GM12865 (cell line): Measurements from ENCODE around the gene COX6A2.
"Not testable (repeated sequence)": the region's sequence is repeated elsewhere in the genome, so short reads cannot be mapped to it uniquely, and the experiment has no call there.

Experiments used
- DNase-seq: peaks from one replicate; pipeline ENCODE4 v3.0.0; 2010; ENCODE audit warnings: low read depth
- H3K4me3 ChIP-seq: 2 replicates; pipeline ENCODE4 v1.5.1; 2011; ENCODE audit warnings: mild to moderate bottlenecking, low read depth, low read length, control low read depth
- CTCF ChIP-seq: IDR thresholded peaks from 2 replicates; pipeline ENCODE4 v1.5.1; 2011; ENCODE audit warnings: low read length, control low read depth, low read depth, inconsistent platforms; ENCODE audit not compliant: insufficient read depth; ENCODE audit errors: missing control alignments

Gene COX6A2

GRCh38 chr16:31440516-31441184 is 12.5 kb upstream of the COX6A2 start:
- DNase-seq, result no peak
- no peak for TF ChIP-seq CTCF
- H3K4me3 ChIP-seq, result no peak overlapping the region

- no peak for TF ChIP-seq CTCF
- DNase-seq, result no peak
- H3K4me3 ChIP-seq, result no peak overlapping the region
Measured at GRCh38 chr16:31439519-31439918, 11.4 kb upstream of the COX6A2 start.

- not testable (repeated sequence) for H3K4me3 ChIP-seq, DNase-seq
Measured at GRCh38 chr16:31439023-31439422, 10.9 kb upstream of the COX6A2 start.

GRCh38 chr16:31438414-31438813 is 10.3 kb upstream of the COX6A2 start:
- no peak for TF ChIP-seq CTCF
- no peak overlapping the region for H3K4me3 ChIP-seq
- DNase-seq, result no peak

GRCh38 chr16:31436221-31437045 is 8.3 kb upstream of the COX6A2 start:
- H3K4me3 ChIP-seq, result no peak overlapping the region
- no peak for TF ChIP-seq CTCF
- no peak for DNase-seq

GRCh38 chr16:31435341-31436220 is 7.4 kb upstream of the COX6A2 start:
- no peak for DNase-seq
- no peak for TF ChIP-seq CTCF
- H3K4me3 ChIP-seq, result no peak overlapping the region

GRCh38 chr16:31430380-31431052 is 2.4 kb upstream of the COX6A2 start:
- no peak for DNase-seq
- H3K4me3 ChIP-seq, result no peak overlapping the region
- TF ChIP-seq CTCF, result no peak
